Stimulated activated CD4-positive, alpha-beta T cell treated with anti-CD3 and anti-CD28 coated beads, Interleukin-2, amount 100 ng/mL, for 24 hours (primary cell): ENCODE measurements around the gene CELSR2.

Experiments used
- DNase-seq, 2 donors: peaks; one replicate each; pipeline ENCODE4 v3.0.0-alpha.2; 2020

Gene CELSR2

DNA sequence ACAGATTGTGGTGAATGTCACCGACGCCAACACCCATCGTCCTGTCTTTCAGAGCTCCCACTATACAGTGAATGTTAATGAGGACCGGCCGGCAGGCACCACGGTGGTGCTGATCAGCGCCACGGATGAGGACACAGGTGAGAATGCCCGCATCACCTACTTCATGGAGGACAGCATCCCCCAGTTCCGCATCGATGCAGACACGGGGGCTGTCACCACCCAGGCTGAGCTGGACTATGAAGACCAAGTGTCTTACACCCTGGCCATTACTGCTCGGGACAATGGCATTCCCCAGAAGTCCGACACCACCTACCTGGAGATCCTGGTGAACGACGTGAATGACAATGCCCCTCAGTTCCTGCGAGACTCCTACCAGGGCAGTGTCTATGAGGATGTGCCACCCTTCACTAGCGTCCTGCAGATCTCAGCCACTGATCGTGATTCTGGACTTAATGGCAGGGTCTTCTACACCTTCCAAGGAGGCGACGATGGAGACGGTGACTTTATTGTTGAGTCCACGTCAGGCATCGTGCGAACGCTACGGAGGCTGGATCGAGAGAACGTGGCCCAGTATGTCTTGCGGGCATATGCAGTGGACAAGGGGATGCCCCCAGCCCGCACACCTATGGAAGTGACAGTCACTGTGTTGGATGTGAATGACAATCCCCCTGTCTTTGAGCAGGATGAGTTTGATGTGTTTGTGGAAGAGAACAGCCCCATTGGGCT, 3.0 kb downstream of the CELSR2 start:
- no peak for DNase-seq

- no peak for DNase-seq
Measured at GRCh38 chr1:109252893-109253802, 3.8 kb downstream of the CELSR2 start.

GRCh38 chr1:109253803-109254620, 4.7 kb downstream of the CELSR2 start:
- DNase-seq = no peak

DNA sequence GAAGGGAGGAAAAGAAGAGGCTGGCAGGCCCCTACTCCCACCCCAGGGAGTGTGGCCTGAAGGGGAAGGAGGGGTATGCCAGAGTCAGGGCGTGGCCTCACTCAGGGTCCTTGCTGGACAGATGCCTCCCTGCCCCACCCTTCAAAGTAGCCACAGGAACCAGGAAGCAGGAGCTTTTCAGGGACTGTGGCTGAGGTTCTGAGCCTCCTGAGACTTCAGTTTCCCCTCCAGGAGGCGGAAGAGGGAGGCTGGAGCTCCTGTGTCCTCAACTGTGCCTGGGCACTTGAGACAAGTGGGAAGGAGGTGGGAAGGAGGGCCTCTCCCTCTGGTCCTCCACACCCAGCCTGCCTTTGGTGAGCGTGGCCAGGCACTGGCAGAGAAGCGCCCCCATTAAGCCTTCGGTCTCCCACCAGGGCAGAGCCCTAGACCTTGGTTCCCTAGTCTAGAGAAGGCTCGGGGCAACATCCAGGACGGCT, 5.3 kb downstream of the CELSR2 start:
- DNase-seq = no peak

- no peak for DNase-seq
Measured at GRCh38 chr1:109255097-109255651, 5.8 kb downstream of the CELSR2 start.

DNA sequence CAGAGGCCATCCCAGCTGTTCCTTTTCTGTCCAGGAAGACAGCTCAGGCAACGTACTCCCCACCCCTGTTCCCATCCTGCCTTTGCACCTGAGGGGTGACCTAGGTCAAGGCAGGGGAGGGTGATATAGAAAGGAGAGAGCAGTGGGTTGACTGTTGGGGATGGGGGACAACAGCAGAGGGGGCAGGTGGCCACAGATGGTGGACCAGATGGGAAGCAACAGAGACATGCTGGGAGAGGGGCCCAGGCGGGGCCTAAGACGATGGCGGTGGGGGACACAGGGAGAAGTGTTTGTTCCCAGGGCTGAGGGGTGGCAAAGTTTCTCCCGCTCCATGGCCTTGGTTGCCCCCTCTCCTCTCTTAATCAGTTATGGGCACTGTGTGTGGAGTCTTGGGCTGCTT, 6.3 kb downstream of the CELSR2 start:
- DNase-seq = no peak

DNA sequence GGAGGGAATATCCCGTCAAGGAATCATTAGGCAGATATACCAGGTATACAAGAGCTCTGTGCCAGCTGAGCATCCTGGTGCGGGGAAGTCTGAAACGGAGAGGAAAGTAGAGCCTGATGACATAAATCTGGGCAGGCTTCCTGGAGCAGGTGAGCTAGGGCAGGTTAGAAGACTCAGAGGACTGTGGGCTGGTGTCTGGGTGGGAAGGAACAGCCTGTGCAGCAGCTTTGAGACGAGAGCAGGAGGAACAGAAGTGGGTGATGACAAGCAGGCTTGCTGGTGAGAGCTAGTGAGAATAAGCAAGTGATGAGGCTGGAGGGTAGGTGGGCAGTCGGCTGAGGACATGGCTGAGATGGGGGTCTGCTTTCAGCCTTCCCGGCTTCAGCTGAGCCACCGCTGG, 6.7 kb downstream of the CELSR2 start:
- DNase-seq = no peak

GRCh38 chr1:109256971-109257681, 7.8 kb downstream of the CELSR2 start:
- no peak for DNase-seq

DNA sequence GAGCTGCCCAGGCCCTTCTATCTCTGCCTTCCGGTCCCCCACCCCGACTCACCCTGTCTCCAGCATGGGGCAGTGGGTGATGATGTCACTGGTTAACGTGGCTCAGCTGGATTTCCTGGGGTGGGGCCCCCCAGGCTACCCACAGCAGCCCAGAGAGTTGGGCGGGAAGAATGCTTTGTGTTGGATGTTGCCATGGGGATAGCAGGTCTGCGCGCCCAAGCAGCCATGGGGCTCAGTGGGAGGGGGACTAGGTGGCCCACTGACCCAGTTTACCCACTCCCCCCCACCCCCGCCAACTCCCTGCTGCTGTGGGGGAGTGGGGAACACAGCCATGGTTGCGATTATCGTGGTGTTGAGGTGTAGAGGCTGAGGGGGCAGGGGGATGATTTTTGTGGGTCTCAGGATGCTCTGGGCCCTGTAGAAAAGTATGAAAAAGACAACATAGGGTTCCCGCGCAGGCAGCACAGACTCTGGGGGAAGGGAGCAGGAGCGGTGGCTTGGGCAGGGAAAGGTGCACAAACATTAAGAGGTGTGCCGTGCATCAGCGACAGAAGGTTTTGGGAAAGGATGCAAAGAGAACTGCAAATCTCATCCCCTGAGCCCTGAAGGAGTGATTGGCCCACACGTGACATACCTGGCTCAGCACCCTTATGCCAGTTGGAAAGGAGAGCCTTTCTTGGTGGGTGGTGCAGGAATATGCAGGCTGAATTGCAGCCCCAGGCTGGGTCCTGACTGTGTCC, 8.5 kb downstream of the CELSR2 start:
- no peak for DNase-seq

GRCh38 chr1:109258481-109259466, 9.4 kb downstream of the CELSR2 start:
- DNase-seq = no peak

GRCh38 chr1:109259674-109260557, 10.6 kb downstream of the CELSR2 start:
- no peak for DNase-seq

DNA sequence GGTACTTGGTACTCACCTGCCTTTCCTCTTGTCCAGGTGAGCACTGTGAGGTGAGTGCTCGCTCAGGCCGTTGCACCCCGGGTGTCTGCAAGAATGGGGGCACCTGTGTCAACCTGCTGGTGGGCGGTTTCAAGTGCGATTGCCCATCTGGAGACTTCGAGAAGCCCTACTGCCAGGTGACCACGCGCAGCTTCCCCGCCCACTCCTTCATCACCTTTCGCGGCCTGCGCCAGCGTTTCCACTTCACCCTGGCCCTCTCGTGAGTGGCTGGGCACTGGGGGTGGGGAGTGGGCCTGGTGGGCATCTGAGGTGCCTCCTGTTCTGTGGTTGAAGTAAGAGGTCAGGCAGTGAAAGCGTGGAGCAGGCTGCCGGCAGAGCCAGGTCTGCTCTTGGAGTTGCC, 11.7 kb downstream of the CELSR2 start:
- DNase-seq = no peak

GRCh38 chr1:109261578-109261977, 12.2 kb downstream of the CELSR2 start:
- DNase-seq = no peak

- no peak for DNase-seq
Measured at GRCh38 chr1:109262231-109263055, 13.1 kb downstream of the CELSR2 start.

- DNase-seq = no peak
Measured at GRCh38 chr1:109263234-109263596, 13.9 kb downstream of the CELSR2 start.

GRCh38 chr1:109263597-109264378, 14.4 kb downstream of the CELSR2 start:
- DNase-seq = peak; percentile 85 to 89

DNA sequence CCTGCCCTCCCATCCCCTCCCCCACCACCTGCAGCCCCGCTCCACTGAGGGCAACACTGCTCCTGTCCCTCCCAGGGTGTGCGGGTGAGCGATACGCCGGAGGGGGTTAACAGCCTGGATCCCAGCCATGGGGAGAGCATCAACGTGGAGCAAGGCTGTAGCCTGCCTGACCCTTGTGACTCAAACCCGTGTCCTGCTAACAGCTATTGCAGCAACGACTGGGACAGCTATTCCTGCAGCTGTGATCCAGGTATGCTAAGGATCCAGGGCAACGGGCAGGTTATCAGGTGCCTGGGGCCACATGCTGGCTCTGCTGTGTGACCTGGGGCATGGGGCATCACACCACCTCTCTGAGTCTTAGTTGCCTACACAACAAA, 15.0 kb downstream of the CELSR2 start:
- no peak for DNase-seq
